ENCODE results near the gene KRT28.
"Not testable (repeated sequence)": the region's sequence is repeated elsewhere in the genome, so short reads cannot be mapped to it uniquely, and the experiment has no call there.

The KRT28 gene

DNA sequence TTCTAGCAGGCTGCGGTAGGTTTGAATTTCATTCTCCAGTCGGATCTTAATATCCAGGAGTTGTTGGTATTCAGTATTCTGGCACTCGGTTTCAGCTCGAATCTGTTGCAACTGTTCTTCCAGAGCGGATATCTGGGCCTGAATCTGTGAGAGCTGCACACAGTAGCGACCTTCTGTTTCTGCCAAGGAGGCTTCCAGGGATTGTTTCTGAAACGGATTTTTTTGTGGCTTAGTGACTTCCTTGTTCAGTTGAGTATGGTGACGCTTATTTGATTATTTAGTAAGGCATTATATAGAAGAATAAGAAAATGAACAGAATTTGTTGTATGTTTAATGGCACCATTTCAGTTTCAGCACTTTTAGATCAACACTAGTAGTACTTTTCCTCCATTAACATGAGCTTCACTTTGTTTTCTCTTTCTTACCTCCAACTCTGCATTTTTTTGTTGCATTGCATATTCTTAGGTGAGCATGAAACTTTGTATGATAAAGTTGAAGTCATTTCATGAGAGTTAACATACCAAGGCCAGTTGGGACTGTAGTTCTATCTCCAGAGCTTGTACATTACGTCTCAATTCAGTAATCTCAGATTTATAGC lies 19.9 kb upstream of the KRT28 start:
- DNase-seq (ENCODE audit: low read depth in 3 of 3, low spot score in 1 of 3), result no peak

GRCh38 chr17:40818733-40819527 lies 19.2 kb upstream of the KRT28 start:
- peak; percentile 55 to 77 (median 76) for DNase-seq (ENCODE audit: low read depth in 3 of 3, low spot score in 1 of 3)

DNA sequence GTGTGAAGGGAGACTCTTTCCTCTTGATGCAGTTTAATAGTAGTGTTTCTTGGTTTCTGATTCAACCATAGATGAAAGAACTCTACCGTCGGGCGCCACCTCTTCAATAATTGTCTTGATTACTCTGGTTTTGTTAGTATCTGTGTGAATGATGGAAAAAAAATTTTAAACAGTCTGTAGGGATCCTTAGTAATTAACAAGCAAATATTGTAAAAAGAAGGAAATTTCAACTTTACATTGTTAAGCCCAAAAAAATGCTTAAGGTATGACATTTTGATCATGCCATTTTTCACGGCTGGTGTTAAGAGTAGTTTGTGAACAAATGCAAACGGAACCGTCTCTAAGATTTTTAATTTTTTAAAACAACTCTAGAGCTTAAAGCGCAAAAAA lies 18.6 kb upstream of the KRT28 start:
- no peak for DNase-seq (ENCODE audit: low read depth in 3 of 3, low spot score in 1 of 3)

- no peak for DNase-seq (ENCODE audit: low read depth in 3 of 3, low spot score in 1 of 3)
Measured at GRCh38 chr17:40817103-40817682, 17.4 kb upstream of the KRT28 start.

DNA sequence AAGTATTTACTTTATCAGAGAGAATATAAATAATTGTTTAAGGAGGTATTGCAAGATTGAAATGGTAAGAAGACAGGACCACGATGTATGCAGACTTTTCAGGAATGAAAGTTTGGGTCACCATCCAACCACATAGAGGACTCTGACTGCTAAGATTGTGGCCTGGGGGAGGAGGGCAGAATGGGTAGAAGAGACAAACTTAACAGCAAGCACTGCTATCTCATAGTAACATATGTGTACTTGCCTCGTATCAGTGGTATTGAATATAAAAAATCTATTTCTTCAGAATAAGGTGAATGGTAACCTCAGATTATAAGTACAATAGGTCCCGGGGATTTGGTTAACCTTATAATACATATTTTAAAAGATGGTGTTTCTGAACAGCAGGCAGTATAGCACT lies 16.8 kb upstream of the KRT28 start:
- no peak for DNase-seq (ENCODE audit: low read depth in 3 of 3, low spot score in 1 of 3)

DNA sequence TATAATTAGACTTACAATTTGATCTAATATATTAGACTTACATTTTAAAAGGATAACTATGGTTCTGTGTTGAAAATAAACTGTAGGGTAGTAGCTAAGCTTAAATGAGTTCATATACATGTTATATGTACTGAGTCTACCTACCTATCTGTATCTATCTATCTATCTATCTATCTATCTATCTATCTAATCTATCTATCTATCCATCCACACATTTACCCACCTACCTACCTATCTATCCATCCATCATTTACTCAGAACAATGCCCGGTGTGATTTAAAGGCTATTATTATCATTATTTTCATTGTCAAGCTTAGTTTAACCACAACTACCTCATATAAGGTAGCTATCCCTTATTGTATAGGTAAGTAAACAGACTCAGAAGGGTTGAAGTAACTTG lies 15.6 kb upstream of the KRT28 start:
- no peak for DNase-seq (ENCODE audit: low read depth in 3 of 3, low spot score in 1 of 3)

GRCh38 chr17:40814657-40815056 lies 14.9 kb upstream of the KRT28 start:
- not testable (repeated sequence) for DNase-seq (ENCODE audit: low read depth in 3 of 3, low spot score in 1 of 3)

DNA sequence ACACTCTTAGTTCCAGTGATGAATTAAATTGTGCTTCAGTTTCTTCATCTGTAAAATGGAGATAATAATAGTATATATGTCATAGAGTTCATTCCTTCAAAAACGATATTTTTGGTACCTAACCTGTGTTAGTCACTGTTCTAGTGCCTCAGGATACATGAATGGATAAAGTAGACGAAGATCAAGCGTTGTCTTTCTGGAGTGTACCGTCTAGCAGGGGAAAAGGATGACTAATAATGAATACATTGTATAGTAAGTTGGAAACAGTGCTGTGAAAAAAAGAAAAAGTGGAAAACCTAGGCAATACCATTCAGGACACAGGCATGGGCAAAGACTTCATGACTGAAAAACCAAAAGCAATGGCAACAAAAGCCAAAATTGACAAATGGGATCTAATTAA lies 14.0 kb upstream of the KRT28 start:
- DNase-seq (ENCODE audit: low read depth in 3 of 3, low spot score in 1 of 3), result no peak

DNA sequence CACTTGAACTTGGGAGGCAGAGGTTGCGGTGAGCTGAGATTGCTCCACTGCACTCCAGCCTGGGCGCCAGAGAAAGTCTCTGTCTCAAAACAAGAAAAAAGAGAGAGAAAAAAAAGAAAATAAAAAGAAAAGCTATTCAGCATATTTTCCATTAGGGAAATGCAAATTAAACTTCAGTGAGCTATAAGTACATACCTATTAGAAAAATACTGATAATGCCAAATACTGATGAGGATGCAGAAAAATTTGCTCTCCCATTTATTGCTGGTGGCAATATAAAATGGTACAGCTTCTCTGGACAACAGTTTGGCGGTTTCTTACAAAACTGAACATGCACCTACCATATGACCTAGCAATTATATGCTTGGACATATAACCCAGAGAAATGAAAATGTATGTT lies 12.9 kb upstream of the KRT28 start:
- DNase-seq (ENCODE audit: low read depth in 3 of 3, low spot score in 1 of 3), result no peak

DNA sequence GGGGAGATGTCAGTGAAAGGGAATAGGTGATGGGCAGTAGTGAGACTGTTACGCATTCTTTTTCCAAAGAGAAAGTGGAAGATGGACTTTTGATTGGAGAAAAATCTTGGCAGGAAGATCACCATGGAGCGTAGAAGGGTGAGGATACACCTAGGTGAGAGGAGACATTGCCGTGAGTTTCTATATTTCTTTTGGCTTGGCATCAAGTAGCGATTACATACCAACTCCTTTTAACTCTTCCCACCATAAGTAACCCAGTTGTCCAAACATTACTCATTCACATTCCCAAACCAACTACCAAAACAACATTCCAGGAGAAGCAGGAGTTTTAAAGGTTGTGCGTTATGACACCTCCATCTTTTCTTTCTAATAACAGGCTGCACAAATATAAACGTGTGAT lies 10.7 kb upstream of the KRT28 start:
- DNase-seq (ENCODE audit: low read depth in 3 of 3, low spot score in 1 of 3), result no peak

DNA sequence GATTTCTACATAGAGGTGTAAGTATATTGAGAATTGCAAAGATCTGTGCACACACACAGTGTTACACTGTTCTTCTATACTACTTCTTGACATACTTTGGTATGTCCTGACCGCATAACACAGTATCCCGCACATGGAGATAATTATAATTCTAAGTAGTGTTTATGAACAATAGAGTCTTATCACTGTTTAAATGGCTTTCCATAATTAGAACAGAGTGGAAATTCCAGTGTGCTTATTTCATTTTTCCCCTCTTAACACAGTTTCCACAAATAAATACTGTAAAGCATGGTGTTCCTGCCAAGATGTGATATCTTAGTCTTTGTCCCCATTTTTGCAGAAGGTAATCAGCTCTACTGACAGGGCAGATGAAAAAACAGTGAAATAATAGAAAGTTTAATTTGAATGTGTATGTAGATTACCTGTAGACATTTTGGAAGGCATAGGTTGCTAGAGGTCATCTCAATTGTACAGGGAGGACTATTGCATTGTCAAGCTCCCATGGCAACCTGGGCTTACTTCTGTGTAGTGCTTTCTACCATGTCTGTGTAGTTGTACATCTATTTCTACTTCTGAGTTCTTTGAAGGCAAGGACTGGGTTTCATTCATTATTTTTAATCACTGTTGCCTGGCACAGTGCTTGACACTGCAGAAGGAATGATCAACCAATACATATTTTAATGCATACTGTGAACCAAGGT lies 10.1 kb upstream of the KRT28 start:
- DNase-seq (ENCODE audit: low read depth in 3 of 3, low spot score in 1 of 3), result no peak

GRCh38 chr17:40806131-40806530 lies 6.4 kb upstream of the KRT28 start:
- DNase-seq (ENCODE audit: low read depth in 3 of 3, low spot score in 1 of 3), result no peak

GRCh38 chr17:40803617-40804082 lies 3.9 kb upstream of the KRT28 start:
- peak; percentile 38 to 65 (median 48) for DNase-seq (ENCODE audit: low read depth in 3 of 3, low spot score in 1 of 3)

GRCh38 chr17:40801157-40801556 lies 1.4 kb upstream of the KRT28 start:
- no peak for DNase-seq (ENCODE audit: low read depth in 3 of 3, low spot score in 1 of 3)

GRCh38 chr17:40800381-40800780 lies 622 bp upstream of the KRT28 start:
- no peak for DNase-seq (ENCODE audit: low read depth in 3 of 3, low spot score in 1 of 3)

DNA sequence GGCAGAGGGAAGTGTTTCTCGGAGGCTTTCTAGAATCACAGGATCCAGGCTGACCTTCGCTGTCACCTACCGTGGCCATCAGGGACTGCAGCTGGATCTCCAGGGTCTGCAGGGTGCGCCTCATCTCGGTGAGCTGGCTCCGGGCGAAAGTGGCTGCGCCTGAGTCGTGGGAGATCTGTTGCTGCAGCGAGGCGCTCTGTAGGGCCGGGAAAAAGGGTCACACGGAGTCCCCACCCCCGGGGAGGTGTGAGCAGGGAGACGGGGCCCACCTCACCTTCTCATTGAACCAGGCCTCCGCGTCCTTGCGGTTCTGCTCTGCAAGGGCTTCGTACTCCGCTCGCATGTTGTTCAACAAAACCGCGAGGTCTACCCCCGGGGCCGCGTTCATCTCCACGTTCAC lies 2.9 kb downstream of the KRT28 start:
- no peak for DNase-seq (ENCODE audit: low read depth in 3 of 3, low spot score in 1 of 3)

GRCh38 chr17:40795019-40795667 lies 4.6 kb downstream of the KRT28 start:
- DNase-seq (ENCODE audit: low read depth in 3 of 3, low spot score in 1 of 3), result no peak

DNA sequence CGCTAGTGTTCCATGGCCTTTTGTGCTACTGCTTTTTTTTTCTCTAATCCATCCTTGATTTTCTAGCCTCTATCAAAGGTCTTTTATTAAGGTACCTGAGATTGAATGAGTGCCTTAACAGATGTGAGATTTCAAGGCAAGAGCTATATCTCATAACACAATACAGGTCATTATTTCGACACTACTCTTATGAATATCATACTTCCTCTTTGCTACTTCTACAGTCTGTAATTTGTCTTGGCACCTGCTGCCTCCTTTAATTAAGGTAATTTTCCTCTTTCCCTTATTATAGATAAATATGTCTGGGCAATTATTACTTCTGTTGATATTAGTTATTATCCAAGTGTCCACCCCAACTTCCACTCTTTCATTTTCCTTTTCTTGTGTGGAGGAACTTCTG lies 5.3 kb downstream of the KRT28 start:
- no peak for DNase-seq (ENCODE audit: low read depth in 3 of 3, low spot score in 1 of 3)

GRCh38 chr17:40793832-40794231 lies 5.9 kb downstream of the KRT28 start:
- DNase-seq (ENCODE audit: low read depth in 3 of 3, low spot score in 1 of 3), result no peak

- no peak for DNase-seq (ENCODE audit: low read depth in 3 of 3, low spot score in 1 of 3)
Measured at GRCh38 chr17:40791787-40792436, 7.8 kb downstream of the KRT28 start.

GRCh38 chr17:40791111-40791510 lies 8.6 kb downstream of the KRT28 start:
- DNase-seq (ENCODE audit: low read depth in 3 of 3, low spot score in 1 of 3), result no peak
